NCI-H2227 (cell line): ENCODE data around the gene ZDHHC9.

Experiments
- DNase-seq: peaks from one replicate; lab custom pipeline; 2025; ENCODE audit not compliant: unreplicated experiment; lab: John Stamatoyannopoulos, UW

ZDHHC9 gene

DNA sequence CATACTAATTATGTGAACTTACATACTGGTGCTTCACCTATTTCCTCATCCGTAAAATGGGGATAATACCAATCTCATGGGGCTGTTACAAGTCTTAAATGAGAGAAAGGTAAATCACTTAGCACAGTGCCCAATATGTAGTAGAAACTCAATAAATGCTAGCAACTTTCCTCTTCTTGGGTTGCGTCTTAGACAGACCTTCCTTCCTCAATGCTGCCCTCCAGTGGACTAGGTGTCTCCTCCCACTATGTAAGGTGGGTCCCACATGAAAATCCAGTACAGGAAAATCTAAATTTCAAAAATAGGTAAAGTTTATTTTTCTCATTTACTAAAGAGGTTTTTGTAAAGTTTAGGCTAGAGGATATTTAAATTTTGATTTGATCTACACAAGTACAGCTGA is 20.6 kb downstream of the ZDHHC9 start:
- peak; percentile 47 for DNase-seq

DNA sequence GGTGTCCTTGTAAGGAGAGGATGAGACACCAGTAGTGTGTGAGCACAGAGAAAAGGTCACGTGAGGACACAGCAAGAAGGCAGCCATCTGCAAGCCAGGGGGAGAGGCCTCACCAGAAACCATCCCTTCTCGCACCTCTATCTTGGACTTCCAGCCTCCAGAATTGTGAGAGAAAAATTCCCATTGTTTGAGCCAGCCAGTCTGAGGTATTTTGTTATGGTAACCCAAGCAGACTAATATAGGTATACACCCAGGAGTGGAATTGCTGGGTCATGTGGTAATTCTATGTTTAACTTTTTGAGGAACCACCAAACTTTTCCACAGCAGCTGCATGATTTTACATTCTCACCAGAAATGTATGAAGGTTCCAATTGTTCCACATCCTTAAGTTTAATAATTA is 25.6 kb downstream of the ZDHHC9 start:
- no peak for DNase-seq

DNA sequence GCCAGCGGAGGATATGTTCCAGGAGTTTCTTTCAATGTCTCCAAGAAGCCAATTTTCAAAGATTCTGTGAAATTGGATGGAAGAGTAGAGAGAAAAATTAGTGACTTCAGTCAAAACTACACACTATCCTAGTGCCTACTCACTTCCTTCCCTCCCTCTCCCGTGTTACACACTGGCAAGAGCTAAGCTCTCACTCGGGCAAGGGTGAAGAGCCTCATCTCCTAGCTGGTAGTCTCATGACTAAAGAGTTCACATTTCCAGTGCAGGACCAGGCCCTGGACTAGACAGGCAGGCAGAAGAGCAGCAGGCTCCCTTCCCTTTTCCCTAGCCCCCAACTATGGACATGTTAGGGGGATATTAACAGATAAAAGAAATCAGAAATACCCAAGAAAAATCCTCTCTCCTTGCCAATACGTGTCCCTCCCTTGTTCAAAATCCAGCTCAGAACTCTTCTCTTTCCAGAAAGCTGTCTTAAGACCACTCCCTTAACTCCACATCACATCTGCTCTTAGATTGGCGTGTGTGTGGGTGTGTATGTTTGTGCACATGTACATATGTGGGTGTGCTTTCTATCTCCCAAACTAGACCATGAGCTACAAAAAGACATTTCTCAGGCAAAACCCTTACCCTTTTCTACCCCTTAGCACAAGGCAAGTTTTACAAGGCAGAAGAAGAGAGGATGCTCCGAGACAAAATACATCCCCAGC is 29.9 kb downstream of the ZDHHC9 start:
- DNase-seq, result no peak

DNA sequence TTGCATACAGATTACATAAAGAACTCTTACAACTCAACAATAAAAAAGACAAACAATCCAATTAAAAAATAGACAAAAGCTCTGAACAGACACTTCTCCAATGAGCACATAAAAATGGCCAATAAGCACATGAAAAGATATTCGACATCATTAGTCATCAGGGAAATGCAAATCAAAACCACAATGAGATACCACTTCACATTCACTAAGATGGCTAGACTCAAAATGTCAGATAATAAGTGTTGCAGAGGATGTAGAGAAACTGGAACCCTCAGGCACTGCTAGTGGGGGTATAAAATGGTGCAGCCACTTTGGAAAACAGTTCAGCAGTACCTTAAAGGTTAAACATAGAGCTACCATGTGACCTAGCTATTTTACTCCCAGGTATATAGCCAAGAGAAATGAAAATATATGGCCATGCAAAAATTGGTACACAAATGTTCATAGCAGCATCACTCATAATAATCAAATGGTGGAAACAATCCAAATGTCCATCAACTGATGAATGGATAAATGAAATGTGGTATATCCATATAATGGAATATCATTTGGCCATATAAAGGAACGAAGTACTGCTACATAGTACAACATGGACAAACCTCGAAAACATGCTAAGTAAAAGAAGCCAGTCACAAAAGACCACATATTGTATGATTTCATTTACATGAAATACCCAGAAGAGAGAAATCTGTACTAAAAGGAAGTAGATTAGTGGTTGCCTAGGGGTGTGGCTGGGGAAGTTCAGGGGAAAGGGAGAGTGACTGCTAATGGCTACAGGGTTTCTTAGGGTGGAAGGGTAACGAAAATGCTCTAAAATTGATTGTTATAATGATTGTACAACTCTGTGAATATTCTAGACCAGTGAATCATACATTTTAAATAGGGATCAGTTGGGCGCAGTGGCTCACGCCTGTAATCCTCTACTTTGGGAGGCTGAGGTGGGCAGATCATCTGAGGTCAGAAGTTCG is 34.6 kb downstream of the ZDHHC9 start:
- no peak for DNase-seq

DNA sequence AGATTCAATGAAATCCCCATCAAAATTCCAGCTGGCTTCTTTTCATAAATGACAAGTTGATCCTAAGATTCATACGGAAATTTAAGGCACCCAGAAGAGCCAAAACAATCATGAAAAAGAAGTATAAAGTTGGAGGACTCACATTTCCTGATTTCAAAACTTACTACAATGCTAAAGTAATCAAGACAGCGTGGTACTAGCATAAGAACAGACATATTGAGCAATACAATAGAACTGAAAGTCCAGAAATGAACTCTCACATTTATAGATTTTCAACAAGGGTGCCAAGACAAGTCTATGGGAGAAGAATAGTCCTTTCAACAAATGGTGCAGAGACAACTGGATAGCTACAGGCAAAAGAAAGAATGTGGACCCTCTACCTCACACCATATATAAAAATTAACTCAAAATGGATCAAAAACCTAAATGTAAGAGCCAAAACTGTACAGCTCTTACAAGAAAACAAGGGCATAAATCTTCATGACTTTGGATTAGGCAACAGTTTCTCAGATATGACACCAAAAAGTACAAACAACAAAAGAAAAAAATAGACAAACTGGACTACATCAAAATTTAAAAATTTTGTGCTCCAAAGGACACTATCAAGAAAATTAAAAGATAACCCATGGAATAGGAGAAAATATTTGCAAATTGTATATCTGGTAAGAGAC is 35.4 kb downstream of the ZDHHC9 start:
- DNase-seq, result no peak

GRCh38 chrX:129804806-129805205 is 38.9 kb downstream of the ZDHHC9 start:
- DNase-seq, result no peak

DNA sequence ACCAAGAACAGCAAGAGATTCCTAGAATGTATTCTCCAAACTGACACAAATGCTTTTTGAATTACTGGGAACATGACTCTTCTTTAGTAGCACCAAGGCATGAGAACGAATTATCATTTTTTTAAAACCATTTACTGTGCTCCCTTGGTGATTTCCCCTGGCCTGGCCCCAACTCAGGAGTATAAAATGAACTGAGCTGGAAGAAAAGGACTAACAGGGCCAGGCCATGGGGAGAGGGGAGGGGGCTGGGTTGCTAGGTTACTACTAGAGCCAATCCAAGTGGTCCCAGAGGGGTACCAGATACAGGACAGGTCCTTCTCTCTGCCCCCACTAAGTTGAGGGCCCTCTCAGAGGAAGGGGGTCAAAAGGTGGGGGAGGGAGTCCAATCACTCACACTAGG is 40.8 kb downstream of the ZDHHC9 start:
- no peak for DNase-seq

- no peak for DNase-seq
These were observed 43.5 kb downstream of the ZDHHC9 start for GRCh38 chrX:129800186-129800585.

GRCh38 chrX:129798888-129799287 is 44.8 kb downstream of the ZDHHC9 start:
- DNase-seq, result no peak

DNA sequence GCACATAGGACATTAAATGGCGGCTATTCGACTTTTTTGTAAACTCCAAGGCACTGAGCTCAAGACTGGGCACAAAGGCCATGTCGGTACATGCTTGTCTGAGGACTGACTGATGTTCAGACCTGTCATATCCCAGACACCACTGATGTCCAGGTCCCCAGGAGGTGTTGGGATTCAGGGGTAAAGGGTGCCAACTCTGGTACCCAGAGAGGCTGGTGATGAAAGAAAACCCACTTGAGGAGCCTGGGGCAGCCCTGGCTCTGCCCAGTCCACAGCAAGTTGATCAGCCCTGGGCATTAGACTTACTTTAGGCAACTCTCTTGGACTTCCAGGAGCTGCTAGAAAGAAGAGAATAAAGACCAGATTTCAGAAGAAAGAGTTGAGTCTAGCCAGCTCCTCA is 45.2 kb downstream of the ZDHHC9 start:
- DNase-seq, result no peak

DNA sequence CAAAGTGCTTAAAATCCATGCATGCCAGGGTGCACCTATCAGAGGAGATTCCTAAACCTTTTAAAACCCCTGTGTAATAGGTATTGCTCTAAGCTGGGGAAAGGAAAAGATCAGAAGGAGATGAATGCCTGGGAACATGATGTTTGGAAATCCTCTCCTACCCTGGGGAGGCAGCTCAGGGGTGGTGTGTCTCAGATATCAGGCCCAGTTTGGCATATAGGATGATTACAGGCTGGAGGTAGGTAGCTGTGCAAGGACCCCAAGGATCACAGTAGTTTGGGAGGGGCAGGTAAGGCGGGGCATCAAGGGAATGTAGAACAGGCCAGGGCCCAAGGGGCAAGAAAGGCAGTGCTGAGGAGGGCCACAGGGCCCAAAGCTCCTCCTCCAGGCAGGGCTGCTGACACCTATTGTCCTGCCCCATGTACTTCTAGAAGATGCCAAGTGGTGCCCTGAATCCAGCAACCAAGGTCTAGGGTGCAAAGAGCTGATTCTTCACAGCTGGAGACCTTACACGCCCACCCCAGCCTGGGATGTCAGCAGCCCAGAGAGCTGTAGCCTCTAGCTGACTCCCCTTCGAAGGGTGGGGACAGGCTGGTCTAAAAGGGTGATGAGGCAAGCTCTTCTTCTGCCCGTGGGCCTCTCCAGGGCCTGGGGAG is 46.3 kb downstream of the ZDHHC9 start:
- DNase-seq, result no peak

GRCh38 chrX:129795584-129795983 is 48.1 kb downstream of the ZDHHC9 start:
- no peak for DNase-seq

DNA sequence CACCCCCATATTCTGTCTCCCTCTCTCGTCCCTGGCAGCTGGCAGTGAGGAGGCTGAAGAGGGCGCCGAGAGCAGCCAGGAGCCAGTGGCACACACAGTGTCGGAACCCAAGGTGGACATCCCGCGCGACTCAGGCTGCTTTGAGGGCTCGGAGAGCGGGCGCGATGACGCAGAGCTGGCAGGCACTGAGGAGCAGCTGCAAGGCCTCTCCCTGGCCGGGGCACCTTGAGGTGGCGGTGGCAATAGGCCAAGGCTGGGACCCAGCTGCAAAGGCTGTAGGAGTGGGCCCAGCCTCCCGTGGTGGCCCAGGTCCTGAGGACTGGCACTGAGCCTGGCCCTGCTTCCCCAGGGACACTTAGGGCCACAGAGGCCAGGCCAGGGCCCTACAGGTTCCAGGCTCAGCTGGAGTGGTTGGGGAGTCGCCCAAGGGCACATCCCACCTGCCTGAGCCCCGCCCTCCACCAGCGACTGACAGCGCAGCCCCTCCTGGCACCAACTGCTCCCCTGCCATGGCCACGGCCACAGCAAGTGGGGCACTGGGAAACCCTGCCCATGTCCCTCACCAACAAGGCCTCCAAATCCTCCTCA is 50.0 kb downstream of the ZDHHC9 start:
- no peak for DNase-seq

DNA sequence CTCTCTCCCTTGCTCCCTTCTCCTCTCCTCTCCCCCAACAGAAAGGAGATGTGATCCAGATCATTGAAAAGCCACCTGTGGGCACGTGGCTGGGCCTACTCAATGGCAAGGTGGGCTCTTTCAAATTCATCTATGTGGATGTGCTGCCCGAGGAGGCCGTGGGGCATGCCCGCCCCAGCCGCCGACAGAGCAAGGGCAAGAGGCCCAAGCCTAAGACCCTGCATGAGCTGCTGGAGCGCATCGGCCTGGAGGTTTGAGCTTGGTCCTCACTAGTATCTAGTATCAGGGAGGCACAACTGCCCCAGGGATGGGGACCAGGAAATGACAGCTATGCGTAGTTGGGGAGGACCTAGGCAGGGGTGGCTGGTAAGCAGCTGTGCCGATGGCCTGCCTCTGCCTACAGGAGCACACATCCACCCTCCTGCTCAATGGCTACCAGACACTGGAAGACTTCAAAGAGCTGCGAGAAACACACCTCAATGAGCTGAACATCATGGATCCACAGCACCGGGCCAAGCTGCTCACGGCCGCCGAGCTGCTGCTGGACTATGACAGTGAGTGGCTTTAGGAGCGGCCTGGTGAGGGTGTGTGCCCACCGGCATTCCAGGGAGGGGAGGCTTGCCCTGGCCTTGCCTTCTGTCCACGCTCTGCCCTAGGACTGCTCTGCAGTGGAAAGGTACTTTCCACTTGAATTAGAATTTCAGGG is 50.9 kb downstream of the ZDHHC9 start:
- no peak for DNase-seq

- no peak for DNase-seq
These were observed 51.6 kb downstream of the ZDHHC9 start for GRCh38 chrX:129791961-129792570.

DNA sequence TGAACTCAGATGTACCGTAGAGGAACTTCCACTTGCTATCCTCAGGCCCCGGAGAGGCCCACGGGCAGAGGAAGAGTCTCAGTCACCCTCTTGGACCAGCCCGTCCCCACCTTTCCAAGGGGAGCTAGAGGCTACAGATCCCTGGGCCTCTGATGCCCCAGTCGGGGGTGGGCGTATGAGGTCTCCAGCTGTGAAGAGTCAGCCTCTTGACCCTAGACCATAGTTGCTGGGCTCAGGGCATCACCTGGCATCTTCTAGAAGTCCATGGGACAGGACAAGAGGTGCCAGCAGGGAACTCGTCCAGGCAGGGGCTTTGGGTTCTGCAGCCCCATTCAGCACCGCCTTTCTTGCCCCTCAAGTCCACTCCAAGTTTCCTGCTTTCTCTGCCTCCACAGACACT is 52.4 kb downstream of the ZDHHC9 start:
- DNase-seq, result no peak

DNA sequence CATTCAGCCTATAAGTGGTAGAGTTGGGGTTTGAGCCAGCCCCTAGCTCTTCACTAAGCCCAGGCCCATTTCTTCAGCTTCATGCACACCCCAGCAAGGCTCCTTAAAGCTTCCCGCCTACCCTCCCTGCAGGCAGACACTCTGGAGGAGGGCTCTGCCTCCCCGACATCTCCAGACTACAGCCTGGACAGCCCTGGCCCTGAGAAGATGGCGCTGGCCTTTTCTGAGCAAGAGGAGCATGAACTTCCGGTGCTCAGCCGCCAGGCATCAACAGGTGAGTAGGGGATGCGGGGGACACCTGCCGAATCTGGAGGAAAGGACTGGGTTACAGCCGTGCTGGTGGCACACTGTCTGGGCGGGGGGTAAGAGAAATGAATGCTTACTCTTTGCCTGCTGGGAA is 52.9 kb downstream of the ZDHHC9 start:
- no peak for DNase-seq

DNA sequence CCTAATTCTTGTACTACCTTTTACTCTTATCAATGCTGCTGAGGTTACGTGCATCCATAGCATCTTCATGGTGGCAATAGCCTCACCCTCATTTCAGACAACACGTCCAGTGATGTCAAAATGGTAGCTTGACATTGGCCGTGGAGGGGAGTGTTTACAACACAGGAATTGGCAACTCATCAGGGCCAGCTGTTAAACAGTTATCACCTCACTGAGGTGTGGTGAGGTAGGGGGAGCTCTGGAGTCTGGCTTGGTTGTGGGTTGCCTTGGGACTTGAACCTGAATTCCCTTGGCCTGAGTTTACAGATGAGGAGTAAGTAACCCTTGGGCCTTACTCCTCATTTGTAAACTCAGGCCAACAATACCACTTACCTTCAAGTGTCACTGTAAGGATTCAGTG is 53.5 kb downstream of the ZDHHC9 start:
- no peak for DNase-seq

GRCh38 chrX:129788527-129788926 is 55.2 kb downstream of the ZDHHC9 start:
- no peak for DNase-seq
